Measurements from ENCODE around the gene EGLN3. TPM values are rescaled to one million over a fixed set of nuclear protein-coding genes. Genes with fewer than 3 reads are reported as not detected.

EGLN3 gene
- total and polyA plus RNA-seq, 10 of the 15 experiments (the other 5 are each of a cell fraction or from before 2014, with no cell fraction given), result 0.42 to 8.1 (median 2.0) TPM

GRCh38 chr14:33958605-33959226 lies 7.8 kb upstream of the EGLN3 start:
- Histone ChIP-seq H2AFZ (ENCODE audit: control insufficient read depth, low read depth, low read length) (no peak overlapping the region), H3K9me3 (replicated peaks; ENCODE audit: control insufficient read depth, insufficient read depth, low read length) (no peaks in the 10 kb centered on the region; the same call in 2 of the 3 replicates), H3K27ac (ENCODE audit: control insufficient read depth, insufficient read depth) (no peak overlapping the region), H4K20me1 (ENCODE audit: control insufficient read depth, insufficient read depth) (no peaks in the 10 kb centered on the region), H3K4me3 (no peak overlapping the region), H3K27me3 (replicated peaks in 1 of 2; ENCODE audit: control insufficient read depth in 2 of 2, insufficient read depth in 2 of 2, low read length in 1 of 2) (no peaks in the 10 kb centered on the region), H3K9ac (ENCODE audit: control insufficient read depth, insufficient read depth, low read length) (no peak overlapping the region), H3K79me2 (ENCODE audit: control insufficient read depth, insufficient read depth, low read length) (no peaks in the 10 kb centered on the region), H3K4me1 (ENCODE audit: control insufficient read depth, insufficient read depth, low read length) (peaks cover 15% of the 10 kb centered on the region), H3K4me2 (ENCODE audit: control insufficient read depth, insufficient read depth) (no peak overlapping the region), H3K36me3 (ENCODE audit: control insufficient read depth in 2 of 2, insufficient read depth in 2 of 2, low read length in 1 of 2) (no peaks in the 10 kb centered on the region)
- FAIRE-seq, result no peak
- ChIA-PET CTCF (interaction anchor here (1.6 to 4.2 kb wide), 6 partner anchors 12 to 140 kb away, joined by 4 to 31 read pairs (median 7); no protein-coding TSS in a partner anchor), POLR2A (interaction anchor here (0.6 to 4.1 kb wide), 6 partner anchors 9 to 99 kb away, joined by 4 to 22 read pairs (median 6); no protein-coding TSS in a partner anchor), SMC1A (ENCODE audit: uncharacterized antibody, unreplicated experiment) (interaction anchor here (0.5 to 4.8 kb wide), 25 partner anchors 9 to 139 kb away, joined by 3 to 31 read pairs (median 4); no protein-coding TSS in a partner anchor), RAD21 (ENCODE audit: unreplicated experiment) (interaction anchor here (0.8 to 3.8 kb wide), 17 partner anchors 10 to 139 kb away, joined by 3 to 35 read pairs (median 3); no protein-coding TSS in a partner anchor)
- no peak; the same call in 2 of the 3 replicates for ATAC-seq
- no peak for DNase-seq (ENCODE audit: low read depth, low spot score)
- no TSS peak for BruUV-seq (replicated peaks)
- 21% methylated on average over 7 of the region's 7 CpGs for WGBS (ENCODE audit: insufficient coverage, insufficient replicate concordance, low lambda C conversion rate, missing lambda C conversion rate)
- in situ Hi-C loops (cut with MboI), result no loop called here
- intact Hi-C loops (cut with micrococcal nuclease; ENCODE audit: unreplicated experiment), result loop anchor here (10.0 kb wide), 1 partner anchor 114 kb away; no protein-coding TSS in a partner anchor
- no peak for TF ChIP-seq RFX5 (IDR thresholded peaks at IDR 0.05; ENCODE audit: low read depth, low read length)
- TF ChIP-seq, protein P1, sequence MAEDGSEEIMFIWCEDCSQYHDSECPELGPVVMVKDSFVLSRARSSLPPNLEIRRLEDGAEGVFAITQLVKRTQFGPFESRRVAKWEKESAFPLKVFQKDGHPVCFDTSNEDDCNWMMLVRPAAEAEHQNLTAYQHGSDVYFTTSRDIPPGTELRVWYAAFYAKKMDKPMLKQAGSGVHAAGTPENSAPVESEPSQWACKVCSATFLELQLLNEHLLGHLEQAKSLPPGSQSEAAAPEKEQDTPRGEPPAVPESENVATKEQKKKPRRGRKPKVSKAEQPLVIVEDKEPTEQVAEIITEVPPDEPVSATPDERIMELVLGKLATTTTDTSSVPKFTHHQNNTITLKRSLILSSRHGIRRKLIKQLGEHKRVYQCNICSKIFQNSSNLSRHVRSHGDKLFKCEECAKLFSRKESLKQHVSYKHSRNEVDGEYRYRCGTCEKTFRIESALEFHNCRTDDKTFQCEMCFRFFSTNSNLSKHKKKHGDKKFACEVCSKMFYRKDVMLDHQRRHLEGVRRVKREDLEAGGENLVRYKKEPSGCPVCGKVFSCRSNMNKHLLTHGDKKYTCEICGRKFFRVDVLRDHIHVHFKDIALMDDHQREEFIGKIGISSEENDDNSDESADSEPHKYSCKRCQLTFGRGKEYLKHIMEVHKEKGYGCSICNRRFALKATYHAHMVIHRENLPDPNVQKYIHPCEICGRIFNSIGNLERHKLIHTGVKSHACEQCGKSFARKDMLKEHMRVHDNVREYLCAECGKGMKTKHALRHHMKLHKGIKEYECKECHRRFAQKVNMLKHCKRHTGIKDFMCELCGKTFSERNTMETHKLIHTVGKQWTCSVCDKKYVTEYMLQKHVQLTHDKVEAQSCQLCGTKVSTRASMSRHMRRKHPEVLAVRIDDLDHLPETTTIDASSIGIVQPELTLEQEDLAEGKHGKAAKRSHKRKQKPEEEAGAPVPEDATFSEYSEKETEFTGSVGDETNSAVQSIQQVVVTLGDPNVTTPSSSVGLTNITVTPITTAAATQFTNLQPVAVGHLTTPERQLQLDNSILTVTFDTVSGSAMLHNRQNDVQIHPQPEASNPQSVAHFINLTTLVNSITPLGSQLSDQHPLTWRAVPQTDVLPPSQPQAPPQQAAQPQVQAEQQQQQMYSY (CRISPR knock-in tag; IDR thresholded peaks at IDR 0.05), result no peak
- TF ChIP-seq HCFC1 (IDR thresholded peaks at IDR 0.05; ENCODE audit: low read length), result no peak
- TF ChIP-seq, protein P2, sequence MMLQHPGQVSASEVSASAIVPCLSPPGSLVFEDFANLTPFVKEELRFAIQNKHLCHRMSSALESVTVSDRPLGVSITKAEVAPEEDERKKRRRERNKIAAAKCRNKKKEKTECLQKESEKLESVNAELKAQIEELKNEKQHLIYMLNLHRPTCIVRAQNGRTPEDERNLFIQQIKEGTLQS (IDR thresholded peaks at IDR 0.05; ENCODE audit: borderline replicate concordance, extremely low read depth, low read depth, low read length), result no peak
- TF ChIP-seq CBX5 (IDR thresholded peaks at IDR 0.05; ENCODE audit: low read depth), result no peak
- TF ChIP-seq USF1 (IDR thresholded peaks at IDR 0.05; ENCODE audit: borderline replicate concordance, extremely low read length, insufficient read depth, low read depth, low read length), result no peak
- no peak for TF ChIP-seq NR2F1 (conservative IDR thresholded peaks at IDR 0.05)
- no peak for TF ChIP-seq ZNF622 (IDR thresholded peaks at IDR 0.05)
- no peak for TF ChIP-seq SIN3A (IDR thresholded peaks at IDR 0.05; ENCODE audit: low read depth, low read length)
- no peak for TF ChIP-seq HSF1 (IDR thresholded peaks at IDR 0.05; ENCODE audit: low read depth, low read length)
- no peak for TF ChIP-seq TARDBP (IDR thresholded peaks at IDR 0.05; ENCODE audit: borderline replicate concordance)
- TF ChIP-seq SUZ12 (IDR thresholded peaks at IDR 0.05; ENCODE audit: unreplicated experiment), result no peak
- TF ChIP-seq SREBF2 (IDR thresholded peaks at IDR 0.05; ENCODE audit: low read length), result no peak
- TF ChIP-seq, protein P3, sequence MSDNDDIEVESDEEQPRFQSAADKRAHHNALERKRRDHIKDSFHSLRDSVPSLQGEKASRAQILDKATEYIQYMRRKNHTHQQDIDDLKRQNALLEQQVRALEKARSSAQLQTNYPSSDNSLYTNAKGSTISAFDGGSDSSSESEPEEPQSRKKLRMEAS (IDR thresholded peaks at IDR 0.05; ENCODE audit: low read depth, low read length), result no peak
- TF ChIP-seq NFXL1 (IDR thresholded peaks at IDR 0.05; ENCODE audit: borderline replicate concordance), result no peak
- TF ChIP-seq TCF12 (IDR thresholded peaks at IDR 0.05; ENCODE audit: low read depth, low read length), result no peak
- no peak for TF ChIP-seq FOS (IDR thresholded peaks at IDR 0.05; ENCODE audit: borderline replicate concordance, extremely low read depth, insufficient read length)
- no peak for TF ChIP-seq MTA2 (IDR thresholded peaks at IDR 0.05; ENCODE audit: low read depth)

Measured in GM12878 (cell line).